ENCODE measurements around the gene EID1.

DNA sequence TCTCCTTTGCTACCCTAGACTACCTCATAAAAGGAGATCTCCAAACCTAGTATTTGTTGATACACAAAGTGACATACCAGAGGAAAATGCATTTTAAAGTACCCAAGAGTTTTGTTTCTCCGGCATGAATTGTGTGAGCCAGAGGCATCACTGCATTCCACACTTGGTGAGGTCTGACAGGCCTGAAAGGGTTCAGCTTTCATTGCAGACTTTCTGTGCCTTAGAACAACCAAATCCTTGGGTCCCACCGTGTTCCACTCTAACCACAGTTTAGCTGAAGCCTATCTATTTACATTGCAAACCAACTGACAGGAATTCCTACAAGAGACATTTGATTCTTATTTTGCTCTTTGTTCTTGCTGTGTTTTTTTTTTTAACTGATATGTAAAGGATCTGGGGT lies 21.0 kb upstream of the EID1 start:
- TF ChIP-seq SP1 (IDR thresholded peaks at IDR 0.05), result no peak
- no peak for TF ChIP-seq LEF1 (IDR thresholded peaks at IDR 0.05; ENCODE audit: borderline replicate concordance)
- no peak for TF ChIP-seq SUZ12 (IDR thresholded peaks at IDR 0.05)
- no peak for TF ChIP-seq FOXK2 (IDR thresholded peaks at IDR 0.05)
- TF ChIP-seq BHLHE40 (IDR thresholded peaks at IDR 0.05; ENCODE audit: borderline replicate concordance), result no peak
- TF ChIP-seq FOXM1 (IDR thresholded peaks at IDR 0.05; ENCODE audit: borderline replicate concordance), result no peak
- TF ChIP-seq NFRKB (IDR thresholded peaks at IDR 0.05), result no peak
- TF ChIP-seq HDGF (IDR thresholded peaks at IDR 0.05; ENCODE audit: borderline replicate concordance), result no peak
- TF ChIP-seq FOXA1 (IDR thresholded peaks at IDR 0.05), result no peak
- TF ChIP-seq ARNT (IDR thresholded peaks at IDR 0.05), result no peak
- no peak for TF ChIP-seq ZNF384 (IDR thresholded peaks at IDR 0.05)
